NOMO-1 (cell line): ENCODE data around the gene CARNS1.
A peak's percentile ranks its signal among the peaks of the same experiment; 100 is the strongest.

ENCODE experiments used
- DNase-seq, 2 experiments: peaks; one replicate each; lab custom pipeline; 2025; ENCODE audit not compliant: unreplicated experiment in 2 of 2; lab: John Stamatoyannopoulos, UW

The CARNS1 gene

GRCh38 chr11:67438158-67438902 lies 22.9 kb downstream of the CARNS1 start:
- no peak for DNase-seq

GRCh38 chr11:67439321-67440228 lies 24.1 kb downstream of the CARNS1 start:
- no peak for DNase-seq

- no peak for DNase-seq
Observed at GRCh38 chr11:67440229-67441097, 25.0 kb downstream of the CARNS1 start.

GRCh38 chr11:67441098-67441563 lies 25.7 kb downstream of the CARNS1 start:
- DNase-seq, result no peak

GRCh38 chr11:67441731-67442351 lies 26.4 kb downstream of the CARNS1 start:
- no peak for DNase-seq

GRCh38 chr11:67442504-67443404 lies 27.3 kb downstream of the CARNS1 start:
- DNase-seq, result no peak

- no peak for DNase-seq
Observed at GRCh38 chr11:67445515-67445914, 30.0 kb downstream of the CARNS1 start.

GRCh38 chr11:67448220-67448609 lies 32.7 kb downstream of the CARNS1 start:
- DNase-seq, result no peak

GRCh38 chr11:67449116-67449844 lies 33.8 kb downstream of the CARNS1 start:
- DNase-seq, result peak; percentile 9 to 26

GRCh38 chr11:67450796-67451657 lies 35.5 kb downstream of the CARNS1 start:
- no peak for DNase-seq

GRCh38 chr11:67451658-67451976 lies 36.1 kb downstream of the CARNS1 start:
- DNase-seq, result no peak

GRCh38 chr11:67452141-67452952 lies 36.9 kb downstream of the CARNS1 start, which contains the start of gene GPR152:
TSS of gene GPR152 (minus strand) at chr11:67452729. CDS start at chr11:67452724, 5 bp downstream.
- DNase-seq, result no peak

- no peak for DNase-seq
Observed at GRCh38 chr11:67453816-67454732, 38.6 kb downstream of the CARNS1 start.

- no peak for DNase-seq
Observed at GRCh38 chr11:67455054-67455453, 39.6 kb downstream of the CARNS1 start, which contains the start of gene CABP4. TSS of gene CABP4 (plus strand) at chr11:67455354. CDS start at chr11:67455424, 70 bp downstream.

- no peak for DNase-seq
Observed at GRCh38 chr11:67456068-67456705, 40.7 kb downstream of the CARNS1 start.
